Osteocyte (in vitro differentiated cells): Measurements from ENCODE around the gene LZTS2. TPM values are rescaled to one million over a fixed set of nuclear protein-coding genes. Genes with fewer than 3 reads are reported as not detected.

Experiments used
- DNase-seq: peaks from one replicate; pipeline ENCODE4 v3.0.0; 2021; ENCODE audit warnings: mixed read lengths; ENCODE audit not compliant: unreplicated experiment; ENCODE audit errors: extremely low spot score
- H3K27ac Mint-ChIP-seq: one replicate; pipeline ENCODE4 v1.8.0; 2021; ENCODE audit warnings: mild to moderate bottlenecking, mixed read lengths; ENCODE audit not compliant: unreplicated experiment
- H3K27me3 Mint-ChIP-seq: one replicate; pipeline ENCODE4 v1.8.0; 2021; ENCODE audit warnings: mixed read lengths; ENCODE audit not compliant: unreplicated experiment
- H3K36me3 Mint-ChIP-seq: one replicate; pipeline ENCODE4 v1.8.0; 2021; ENCODE audit warnings: mixed read lengths; ENCODE audit not compliant: unreplicated experiment
- H3K4me1 Mint-ChIP-seq: one replicate; pipeline ENCODE4 v1.8.0; 2021; ENCODE audit warnings: mixed read lengths; ENCODE audit not compliant: unreplicated experiment
- H3K4me3 Mint-ChIP-seq: one replicate; pipeline ENCODE4 v1.8.0; 2021; ENCODE audit warnings: mild to moderate bottlenecking, moderate library complexity, mixed read lengths; ENCODE audit not compliant: unreplicated experiment
- H3K9me3 Mint-ChIP-seq: one replicate; pipeline ENCODE4 v1.8.0; 2021; ENCODE audit warnings: mixed read lengths; ENCODE audit not compliant: unreplicated experiment
- total RNA-seq: library from RNA; stranded (reverse); gene quantifications from 2 replicates; pipeline ENCODE4 v1.2.1, GENCODE V29; 2021
- TF ChIP-seq, protein P1 (sequence below): fragments of 200-600 bp; sonication (generic); IDR thresholded peaks from 2 replicates; pipeline ENCODE4 v1.5.0; 2021; ENCODE audit warnings: antibody characterized with exemption, mild to moderate bottlenecking, moderate library complexity

Gene LZTS2
- total RNA-seq, 1 donor from 2014 or later: 72.1 TPM

DNA sequence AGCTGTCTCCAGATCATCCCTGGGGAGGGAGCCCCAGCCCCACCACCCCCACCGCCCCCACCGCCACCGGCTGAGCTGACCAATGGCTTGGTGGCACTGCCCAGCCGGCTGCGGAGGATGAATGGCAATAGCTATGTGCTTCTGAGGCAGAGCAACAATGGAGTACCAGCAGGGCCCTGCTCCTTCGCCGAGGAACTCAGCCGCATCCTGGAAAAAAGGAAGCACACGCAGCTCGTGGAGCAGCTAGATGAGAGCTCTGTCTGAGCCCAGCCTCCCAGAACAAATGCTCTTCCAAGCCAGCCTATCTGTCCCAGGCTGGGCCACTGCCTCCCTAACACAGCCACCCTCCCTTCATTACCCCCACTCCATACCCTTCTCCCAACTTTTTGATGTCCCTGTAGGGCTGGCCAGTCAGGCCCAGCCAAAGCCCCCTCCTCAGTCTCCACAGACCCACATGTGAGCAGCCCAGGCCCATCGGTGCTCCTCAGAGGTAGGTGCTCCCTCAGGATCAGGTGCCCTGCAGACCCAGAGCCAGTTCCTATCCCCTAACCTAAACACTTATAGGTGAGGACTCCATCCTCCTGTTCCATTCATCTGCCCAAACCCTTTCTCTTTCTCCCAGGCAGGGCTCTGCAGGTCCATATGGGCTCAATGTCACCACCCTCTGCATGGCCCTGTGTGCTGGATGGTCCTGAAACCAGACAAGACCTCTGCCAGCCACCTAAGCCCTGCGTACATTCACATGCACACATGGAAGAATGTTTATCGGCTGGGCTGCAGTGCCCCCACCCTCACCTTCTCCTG lies 15.5 kb upstream of the LZTS2 start:
- no peak overlapping the region for H3K4me3 Mint-ChIP-seq
- H3K27ac Mint-ChIP-seq: no peak overlapping the region
- H3K27me3 Mint-ChIP-seq: no peaks in the 10 kb centered on the region
- TF ChIP-seq, protein P1, sequence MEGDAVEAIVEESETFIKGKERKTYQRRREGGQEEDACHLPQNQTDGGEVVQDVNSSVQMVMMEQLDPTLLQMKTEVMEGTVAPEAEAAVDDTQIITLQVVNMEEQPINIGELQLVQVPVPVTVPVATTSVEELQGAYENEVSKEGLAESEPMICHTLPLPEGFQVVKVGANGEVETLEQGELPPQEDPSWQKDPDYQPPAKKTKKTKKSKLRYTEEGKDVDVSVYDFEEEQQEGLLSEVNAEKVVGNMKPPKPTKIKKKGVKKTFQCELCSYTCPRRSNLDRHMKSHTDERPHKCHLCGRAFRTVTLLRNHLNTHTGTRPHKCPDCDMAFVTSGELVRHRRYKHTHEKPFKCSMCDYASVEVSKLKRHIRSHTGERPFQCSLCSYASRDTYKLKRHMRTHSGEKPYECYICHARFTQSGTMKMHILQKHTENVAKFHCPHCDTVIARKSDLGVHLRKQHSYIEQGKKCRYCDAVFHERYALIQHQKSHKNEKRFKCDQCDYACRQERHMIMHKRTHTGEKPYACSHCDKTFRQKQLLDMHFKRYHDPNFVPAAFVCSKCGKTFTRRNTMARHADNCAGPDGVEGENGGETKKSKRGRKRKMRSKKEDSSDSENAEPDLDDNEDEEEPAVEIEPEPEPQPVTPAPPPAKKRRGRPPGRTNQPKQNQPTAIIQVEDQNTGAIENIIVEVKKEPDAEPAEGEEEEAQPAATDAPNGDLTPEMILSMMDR: no peak
- H3K9me3 Mint-ChIP-seq: no peaks in the 10 kb centered on the region
- no peak for DNase-seq
- peaks cover 17% of the 10 kb centered on the region for H3K36me3 Mint-ChIP-seq
- H3K4me1 Mint-ChIP-seq: peaks cover 22% of the 10 kb centered on the region

DNA sequence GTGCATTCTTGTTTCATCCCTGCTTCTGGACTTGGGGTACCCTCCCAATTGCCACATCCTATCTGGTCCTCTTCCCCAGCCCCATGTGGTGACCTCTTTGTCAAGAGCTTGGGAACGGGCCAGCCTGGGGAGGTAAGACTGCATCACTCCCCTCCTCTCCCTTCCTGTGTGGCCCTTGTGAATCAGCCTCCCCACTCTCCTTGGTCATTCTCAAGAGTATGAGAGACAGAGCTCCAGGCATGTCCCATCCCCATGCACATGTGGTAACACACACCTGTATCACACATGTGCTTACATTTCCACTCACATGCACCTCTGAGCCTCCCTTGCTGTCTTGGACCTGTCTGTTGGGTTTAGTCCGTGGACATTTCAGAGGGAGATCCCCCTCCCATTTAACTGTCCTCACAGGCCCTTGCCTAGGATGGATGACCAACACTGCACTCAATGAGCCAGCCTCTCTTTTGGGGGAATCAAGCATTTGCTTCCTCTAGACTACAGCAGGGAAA lies 14.9 kb upstream of the LZTS2 start:
- no peak overlapping the region for H3K4me3 Mint-ChIP-seq
- H3K9me3 Mint-ChIP-seq: no peaks in the 10 kb centered on the region
- H3K27me3 Mint-ChIP-seq: no peaks in the 10 kb centered on the region
- H3K36me3 Mint-ChIP-seq: peaks cover 15% of the 10 kb centered on the region
- peaks cover 23% of the 10 kb centered on the region for H3K4me1 Mint-ChIP-seq
- no peak overlapping the region for H3K27ac Mint-ChIP-seq
- TF ChIP-seq, protein P1: no peak
- DNase-seq: no peak

DNA sequence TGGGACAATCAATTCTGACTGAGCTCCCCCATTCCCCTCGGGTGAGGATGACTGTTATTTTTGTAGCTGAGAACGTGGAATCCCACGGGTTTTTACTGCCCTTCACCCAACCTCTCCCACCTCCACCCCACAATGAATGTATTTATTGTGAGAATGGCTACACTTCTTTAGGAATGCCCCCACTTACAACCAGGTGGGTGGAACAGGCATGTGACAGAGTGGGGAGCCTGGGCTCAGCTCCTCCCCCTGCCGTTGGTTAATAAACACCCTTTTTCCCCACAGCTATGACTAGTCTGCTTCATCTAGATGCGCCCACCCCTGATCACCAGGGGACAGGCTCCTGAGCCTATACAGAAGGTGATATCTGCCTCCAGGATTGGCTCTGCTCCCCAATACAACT lies 14.3 kb upstream of the LZTS2 start:
- H3K9me3 Mint-ChIP-seq: no peaks in the 10 kb centered on the region
- no peak overlapping the region for H3K27ac Mint-ChIP-seq
- no peaks in the 10 kb centered on the region for H3K27me3 Mint-ChIP-seq
- peaks cover 23% of the 10 kb centered on the region for H3K4me1 Mint-ChIP-seq
- TF ChIP-seq, protein P1: no peak
- H3K4me3 Mint-ChIP-seq: peak overlapping the region; percentile 94
- peaks cover 15% of the 10 kb centered on the region for H3K36me3 Mint-ChIP-seq
- DNase-seq: no peak

DNA sequence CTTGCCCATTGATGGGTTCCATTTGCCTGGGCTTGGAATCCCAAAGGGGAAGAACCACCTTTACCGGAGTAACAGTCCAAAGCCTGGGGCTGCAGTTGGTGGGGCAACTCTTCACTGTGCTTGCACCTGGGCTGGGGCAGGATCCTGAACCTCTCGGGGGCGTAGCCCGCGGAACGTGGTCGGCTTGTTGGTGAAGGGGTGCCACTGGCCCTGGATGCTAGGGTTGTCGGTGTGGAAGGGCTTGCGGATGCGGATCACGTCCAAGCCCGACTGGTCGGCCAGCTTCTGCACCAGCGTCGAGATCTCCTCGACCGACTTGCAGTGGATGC lies 13.0 kb upstream of the LZTS2 start:
- H3K36me3 Mint-ChIP-seq: peaks cover 20% of the 10 kb centered on the region
- H3K9me3 Mint-ChIP-seq: no peaks in the 10 kb centered on the region
- DNase-seq: no peak
- H3K4me3 Mint-ChIP-seq: peak overlapping the region; percentile 94
- peaks cover 23% of the 10 kb centered on the region for H3K4me1 Mint-ChIP-seq
- TF ChIP-seq, protein P1: no peak
- H3K27ac Mint-ChIP-seq: peak overlapping the region; percentile 38
- H3K27me3 Mint-ChIP-seq: no peaks in the 10 kb centered on the region

DNA sequence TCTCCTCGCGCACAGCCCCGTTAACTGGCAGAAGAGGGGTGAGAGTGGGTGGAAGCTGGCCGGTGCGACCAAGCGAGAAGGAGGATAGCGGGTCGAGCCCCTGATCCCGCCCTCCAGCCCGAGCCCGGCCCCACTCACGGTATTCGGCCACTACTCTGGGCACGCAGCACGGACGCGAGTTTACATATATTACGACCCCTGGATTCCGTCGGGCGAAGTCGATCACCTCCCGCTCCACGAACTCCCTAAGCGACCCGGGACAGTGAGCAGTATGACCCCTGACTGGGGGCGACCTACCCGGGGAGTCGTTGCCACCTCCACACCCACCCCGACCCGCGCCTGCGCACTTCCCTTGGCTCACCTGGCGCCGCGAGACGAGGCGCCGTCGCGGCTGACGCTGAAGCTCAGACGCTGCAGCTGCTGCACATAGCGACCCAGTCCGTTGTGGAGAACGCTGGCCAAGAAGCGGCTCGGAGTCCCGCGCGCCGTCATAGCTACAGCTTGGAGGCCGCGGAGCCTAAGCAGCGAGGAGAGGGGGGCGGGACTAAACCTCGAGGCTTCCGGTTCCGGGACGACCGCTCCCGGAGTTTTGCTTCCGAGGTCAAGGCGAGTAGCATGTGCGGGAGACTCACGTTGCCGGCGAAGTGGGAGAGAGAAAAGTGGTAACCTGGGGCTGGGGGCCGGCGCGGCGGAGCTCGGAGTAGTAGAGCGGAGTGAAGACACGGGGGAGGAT lies 12.5 kb upstream of the LZTS2 start, which contains the start of the genes MRPL43 and TWNK:
TSS of gene MRPL43 (minus strand) at position 546 of the 733 bp plus-strand sequence. CDS start at position 492, 54 bp downstream.
TSS of gene TWNK (plus strand) at position 592 of the 733 bp plus-strand sequence. CDS start 668 bp downstream, outside the sequence.
- H3K27me3 Mint-ChIP-seq: no peaks in the 10 kb centered on the region
- peaks cover 23% of the 10 kb centered on the region for H3K4me1 Mint-ChIP-seq
- H3K36me3 Mint-ChIP-seq: peaks cover 18% of the 10 kb centered on the region
- peak within 1 kb of the TSS; percentile 94 for H3K4me3 Mint-ChIP-seq
- peak within 1 kb of the TSS; percentile 79 for H3K27ac Mint-ChIP-seq
- H3K9me3 Mint-ChIP-seq: no peaks in the 10 kb centered on the region
- TF ChIP-seq, protein P1: no peak
- peak; percentile 91 for DNase-seq
